GM21529 (cell line): ENCODE results near the gene PITPNC1.
"Not testable (repeated sequence)": the region's sequence is repeated elsewhere in the genome, so short reads cannot be mapped to it uniquely, and the experiment has no call there.

Experiments
- ATAC-seq: cut with Tn5 transposase; IDR thresholded peaks from one replicate; pipeline ENCODE4 v1.9.1; 2021; ENCODE audit not compliant: unreplicated experiment

PITPNC1 gene

GRCh38 chr17:67503739-67504138 lies 126.7 kb downstream of the PITPNC1 start:
- no peak for ATAC-seq

GRCh38 chr17:67504182-67504581 lies 127.1 kb downstream of the PITPNC1 start:
- ATAC-seq: no peak

- no peak for ATAC-seq
Observed at GRCh38 chr17:67506966-67507365, 129.9 kb downstream of the PITPNC1 start.

GRCh38 chr17:67509390-67510287 lies 132.6 kb downstream of the PITPNC1 start:
- ATAC-seq: no peak

GRCh38 chr17:67511012-67511411 lies 133.9 kb downstream of the PITPNC1 start:
- no peak for ATAC-seq

- no peak for ATAC-seq
Observed at GRCh38 chr17:67511804-67512203, 134.7 kb downstream of the PITPNC1 start.

- ATAC-seq: no peak
Observed at GRCh38 chr17:67514998-67515397, 137.9 kb downstream of the PITPNC1 start.

- no peak for ATAC-seq
Observed at GRCh38 chr17:67515490-67516083, 138.5 kb downstream of the PITPNC1 start.

- ATAC-seq: not testable (repeated sequence)
Observed at GRCh38 chr17:67516571-67516970, 139.5 kb downstream of the PITPNC1 start.

GRCh38 chr17:67517325-67517724 lies 140.2 kb downstream of the PITPNC1 start:
- no peak for ATAC-seq

- ATAC-seq: no peak
Observed at GRCh38 chr17:67518876-67519275, 141.8 kb downstream of the PITPNC1 start.

GRCh38 chr17:67519801-67520251 lies 142.7 kb downstream of the PITPNC1 start:
- ATAC-seq: no peak

GRCh38 chr17:67520252-67520906 lies 143.3 kb downstream of the PITPNC1 start:
- ATAC-seq: no peak

- ATAC-seq: no peak
Observed at GRCh38 chr17:67520916-67521774, 144.1 kb downstream of the PITPNC1 start.

- ATAC-seq: no peak
Observed at GRCh38 chr17:67521775-67522069, 144.6 kb downstream of the PITPNC1 start.

- ATAC-seq: no peak
Observed at GRCh38 chr17:67523101-67523500, 146.0 kb downstream of the PITPNC1 start.

- ATAC-seq: no peak
Observed at GRCh38 chr17:67525239-67526135, 148.4 kb downstream of the PITPNC1 start.

- ATAC-seq: no peak
Observed at GRCh38 chr17:67526700-67527099, 149.6 kb downstream of the PITPNC1 start.

GRCh38 chr17:67528751-67529436 lies 151.8 kb downstream of the PITPNC1 start:
- no peak for ATAC-seq
